NB4 (cell line): ENCODE results near the gene COL5A1.

Experiments
- DNase-seq: peaks from one replicate; pipeline ENCODE4 v3.0.0; 2010; ENCODE audit warnings: low read depth
- H3K4me3 ChIP-seq: one replicate; pipeline ENCODE4 v1.5.1; 2011; ENCODE audit warnings: mild to moderate bottlenecking, low read depth, low read length, moderate library complexity
- MYC ChIP-seq: IDR thresholded peaks from 2 replicates; pipeline ENCODE4 v1.6.1; 2011; ENCODE audit warnings: low read depth, low read length
- POLR2A ChIP-seq: IDR thresholded peaks from 2 replicates; pipeline ENCODE4 v1.6.1; 2011; ENCODE audit warnings: mild to moderate bottlenecking; ENCODE audit not compliant: insufficient read length; ENCODE audit errors: extremely low read depth
- TF ChIP-seq, protein P1 (sequence below): IDR thresholded peaks from 2 replicates; pipeline ENCODE4 v1.6.1; 2011; ENCODE audit warnings: low read depth, low read length
- TF ChIP-seq, protein P2 (sequence below): IDR thresholded peaks from one replicate; pipeline ENCODE4 v1.5.1; 2012; ENCODE audit warnings: low read depth, low read length

COL5A1 gene

GRCh38 chr9:134594078-134594941 lies 47.3 kb upstream of the COL5A1 start:
- H3K4me3 ChIP-seq = no peak overlapping the region
- no peak for TF ChIP-seq POLR2A
- no peak for TF ChIP-seq MYC
- TF ChIP-seq, protein P1, sequence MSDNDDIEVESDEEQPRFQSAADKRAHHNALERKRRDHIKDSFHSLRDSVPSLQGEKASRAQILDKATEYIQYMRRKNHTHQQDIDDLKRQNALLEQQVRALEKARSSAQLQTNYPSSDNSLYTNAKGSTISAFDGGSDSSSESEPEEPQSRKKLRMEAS = no peak
- TF ChIP-seq, protein P2, sequence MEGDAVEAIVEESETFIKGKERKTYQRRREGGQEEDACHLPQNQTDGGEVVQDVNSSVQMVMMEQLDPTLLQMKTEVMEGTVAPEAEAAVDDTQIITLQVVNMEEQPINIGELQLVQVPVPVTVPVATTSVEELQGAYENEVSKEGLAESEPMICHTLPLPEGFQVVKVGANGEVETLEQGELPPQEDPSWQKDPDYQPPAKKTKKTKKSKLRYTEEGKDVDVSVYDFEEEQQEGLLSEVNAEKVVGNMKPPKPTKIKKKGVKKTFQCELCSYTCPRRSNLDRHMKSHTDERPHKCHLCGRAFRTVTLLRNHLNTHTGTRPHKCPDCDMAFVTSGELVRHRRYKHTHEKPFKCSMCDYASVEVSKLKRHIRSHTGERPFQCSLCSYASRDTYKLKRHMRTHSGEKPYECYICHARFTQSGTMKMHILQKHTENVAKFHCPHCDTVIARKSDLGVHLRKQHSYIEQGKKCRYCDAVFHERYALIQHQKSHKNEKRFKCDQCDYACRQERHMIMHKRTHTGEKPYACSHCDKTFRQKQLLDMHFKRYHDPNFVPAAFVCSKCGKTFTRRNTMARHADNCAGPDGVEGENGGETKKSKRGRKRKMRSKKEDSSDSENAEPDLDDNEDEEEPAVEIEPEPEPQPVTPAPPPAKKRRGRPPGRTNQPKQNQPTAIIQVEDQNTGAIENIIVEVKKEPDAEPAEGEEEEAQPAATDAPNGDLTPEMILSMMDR = no peak
- DNase-seq = no peak

- no peak for DNase-seq
- no peak overlapping the region for H3K4me3 ChIP-seq
- TF ChIP-seq, protein P1 = no peak
- TF ChIP-seq, protein P2 = no peak
- TF ChIP-seq MYC (no peak), POLR2A (no peak)
Observed at GRCh38 chr9:134595014-134595413, 46.6 kb upstream of the COL5A1 start.

DNA sequence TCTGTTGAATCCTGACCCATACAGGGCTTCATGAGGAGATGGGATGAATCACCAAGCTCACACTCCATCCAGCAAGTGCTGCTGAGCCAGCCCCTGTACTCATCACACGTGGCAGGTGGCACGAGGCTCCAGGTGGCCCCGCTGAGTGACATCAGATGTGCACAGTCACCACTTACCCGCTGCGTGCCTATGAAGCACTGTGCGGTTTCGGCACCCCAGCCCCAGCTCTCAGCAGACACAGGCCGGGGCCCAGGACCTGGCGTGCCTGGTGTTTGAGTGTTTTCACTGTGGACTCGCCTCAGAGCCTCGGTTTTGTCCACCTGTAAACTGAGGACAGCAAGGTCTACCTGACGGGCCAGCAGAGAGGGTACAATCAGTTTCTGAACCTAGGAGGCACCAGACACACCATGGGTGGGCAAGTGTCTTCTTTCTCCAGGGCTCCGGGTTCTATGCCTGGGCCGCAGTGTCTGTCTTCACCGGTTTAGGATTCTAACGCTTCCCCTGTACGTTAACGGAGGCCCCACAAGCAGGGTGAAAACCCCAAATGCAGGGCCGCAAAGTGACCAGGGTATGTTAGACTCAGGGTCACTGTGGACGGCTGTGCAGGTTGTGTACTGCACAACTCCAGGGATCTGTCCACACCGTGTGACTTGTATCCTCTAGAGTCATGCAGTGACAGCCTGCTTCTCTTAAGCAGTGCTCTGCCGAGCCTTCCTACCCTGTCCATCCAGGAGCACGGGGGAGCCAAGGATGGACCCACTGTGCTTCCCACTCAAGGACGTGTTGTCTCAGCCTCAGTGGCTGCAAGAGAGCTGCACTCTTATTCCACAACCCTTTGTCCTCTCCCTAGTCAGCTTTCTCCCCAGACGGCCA lies 44.3 kb upstream of the COL5A1 start:
- no peak for TF ChIP-seq POLR2A
- no peak for TF ChIP-seq MYC
- TF ChIP-seq, protein P2 = no peak
- TF ChIP-seq, protein P1 = no peak
- no peak for DNase-seq
- H3K4me3 ChIP-seq = no peak overlapping the region

- no peak overlapping the region for H3K4me3 ChIP-seq
- no peak for TF ChIP-seq MYC
- TF ChIP-seq, protein P1 = no peak
- TF ChIP-seq, protein P2 = no peak
- no peak for TF ChIP-seq POLR2A
- DNase-seq = no peak
Observed at GRCh38 chr9:134597957-134598883, 43.4 kb upstream of the COL5A1 start.

GRCh38 chr9:134598884-134599245 lies 42.7 kb upstream of the COL5A1 start:
- no peak for DNase-seq
- no peak for TF ChIP-seq POLR2A
- TF ChIP-seq, protein P1 = no peak
- TF ChIP-seq, protein P2 = no peak
- no peak for TF ChIP-seq MYC
- H3K4me3 ChIP-seq = no peak overlapping the region
